HUES64 (cell line): ENCODE data around the gene NUP160.
"Not testable (repeated sequence)": the region's sequence is repeated elsewhere in the genome, so short reads cannot be mapped to it uniquely, and the experiment has no call there.

ENCODE experiments used
- H3K27ac ChIP-seq: 2 replicates; pipeline ENCODE4 v1.7.0; 2013; ENCODE audit warnings: low read depth, low read length, inconsistent platforms
- H3K27me3 ChIP-seq: 2 replicates; pipeline ENCODE4 v1.6.1; 2013; ENCODE audit warnings: mild to moderate bottlenecking, low read length; ENCODE audit not compliant: insufficient read depth
- H3K36me3 ChIP-seq: 2 replicates; pipeline ENCODE4 v1.6.1; 2013; ENCODE audit warnings: mild to moderate bottlenecking, low read length; ENCODE audit not compliant: insufficient read depth
- H3K4me1 ChIP-seq: 2 replicates; pipeline ENCODE4 v1.6.1; 2013; ENCODE audit warnings: mild to moderate bottlenecking, low read length, moderate library complexity; ENCODE audit not compliant: insufficient read depth
- H3K4me3 ChIP-seq: 2 replicates; pipeline ENCODE4 v1.5.1; 2013; ENCODE audit warnings: mild to moderate bottlenecking, low read length, moderate library complexity
- H3K9ac ChIP-seq: 2 replicates; pipeline ENCODE4 v1.6.1; 2013; ENCODE audit warnings: mild to moderate bottlenecking, low read depth, low read length
- H3K9me3 ChIP-seq: 2 replicates; pipeline ENCODE4 v1.6.1; 2013; ENCODE audit warnings: low read depth, low read length; ENCODE audit not compliant: insufficient read depth
- WGBS: fragments of 150-250, 120-280 bp; methylation state at CpG from one replicate; pipeline ENCODE4 v1.1.7; 2013; ENCODE audit warnings: missing lambda C conversion rate; 5-methylcytosine and 5-hydroxymethylcytosine counted together

Gene NUP160

GRCh38 chr11:47765086-47765485 lies 83.1 kb downstream of the NUP160 start:
- Histone ChIP-seq H3K9ac (peak overlapping the region; percentile 19; the same call in 1 of the 2 replicates), H3K27me3 (no peaks in the 10 kb centered on the region), H3K27ac (no peak overlapping the region), H3K9me3 (no peaks in the 10 kb centered on the region), H3K36me3 (peaks cover 50% of the 10 kb centered on the region), H3K4me1 (no peaks in the 10 kb centered on the region), H3K4me3 (peak overlapping the region; percentile 99)
- WGBS = 78% methylated on average over 1 of the region's 2 CpGs

DNA sequence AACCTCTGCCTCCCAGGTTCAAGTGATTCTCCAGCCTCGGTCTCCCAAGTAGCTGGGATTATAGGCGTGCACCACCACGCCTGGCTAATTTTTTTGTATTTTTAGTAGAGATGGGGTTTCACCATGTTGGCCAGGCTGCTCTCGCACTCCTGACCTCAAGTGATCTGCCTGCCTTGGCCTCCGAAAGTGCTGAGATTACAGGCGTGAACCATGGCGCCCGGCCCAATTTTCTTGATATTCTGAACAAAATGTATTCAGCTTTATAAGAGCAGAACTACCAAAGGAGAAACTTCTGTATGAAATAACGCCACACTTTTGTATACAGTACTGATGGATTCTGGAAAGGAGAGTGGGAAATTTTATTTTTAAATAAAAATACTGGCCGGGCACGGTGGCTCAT lies 88.9 kb downstream of the NUP160 start:
- H3K9me3 ChIP-seq, H3K4me1 ChIP-seq, H3K27ac ChIP-seq, H3K4me3 ChIP-seq, H3K9ac ChIP-seq, H3K27me3 ChIP-seq: not testable (repeated sequence)
- 91% methylated on average over 11 of the region's 11 CpGs for WGBS
- H3K36me3 ChIP-seq = peaks cover 89% of the 10 kb centered on the region

DNA sequence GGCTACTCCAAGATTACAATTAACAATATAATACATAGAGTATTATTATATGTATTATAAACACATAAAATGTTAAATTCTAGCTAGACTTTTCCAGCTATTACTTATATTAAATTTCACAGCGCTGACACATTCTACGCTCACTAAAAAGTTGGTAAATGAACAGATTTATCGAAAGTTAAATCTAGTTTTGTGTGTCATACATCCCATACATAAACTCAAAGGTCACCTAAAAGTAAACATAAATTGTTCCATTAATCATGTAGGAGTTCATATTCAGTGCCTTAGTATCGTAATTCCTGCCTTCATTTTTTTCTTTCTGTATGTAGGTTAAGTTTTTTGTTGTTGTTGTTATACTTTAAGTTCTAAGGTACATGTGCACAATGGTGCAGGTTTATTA lies 91.9 kb downstream of the NUP160 start:
- no peaks in the 10 kb centered on the region for H3K27me3 ChIP-seq
- WGBS = 100% methylated on average over 3 of the region's 4 CpGs
- H3K9ac ChIP-seq = no peak overlapping the region
- no peaks in the 10 kb centered on the region for H3K4me1 ChIP-seq
- no peak overlapping the region for H3K27ac ChIP-seq
- H3K4me3 ChIP-seq = no peak overlapping the region
- H3K36me3 ChIP-seq = peaks cover 91% of the 10 kb centered on the region
- H3K9me3 ChIP-seq = no peaks in the 10 kb centered on the region

GRCh38 chr11:47750725-47751124 lies 97.4 kb downstream of the NUP160 start:
- Histone ChIP-seq H3K27me3 (no peaks in the 10 kb centered on the region), H3K27ac (no peak overlapping the region), H3K9me3 (no peaks in the 10 kb centered on the region), H3K36me3 (peaks cover 94% of the 10 kb centered on the region), H3K4me1 (no peaks in the 10 kb centered on the region), H3K4me3 (no peak overlapping the region), H3K9ac (no peak overlapping the region)
- WGBS = 95% methylated on average over 4 of the region's 5 CpGs

DNA sequence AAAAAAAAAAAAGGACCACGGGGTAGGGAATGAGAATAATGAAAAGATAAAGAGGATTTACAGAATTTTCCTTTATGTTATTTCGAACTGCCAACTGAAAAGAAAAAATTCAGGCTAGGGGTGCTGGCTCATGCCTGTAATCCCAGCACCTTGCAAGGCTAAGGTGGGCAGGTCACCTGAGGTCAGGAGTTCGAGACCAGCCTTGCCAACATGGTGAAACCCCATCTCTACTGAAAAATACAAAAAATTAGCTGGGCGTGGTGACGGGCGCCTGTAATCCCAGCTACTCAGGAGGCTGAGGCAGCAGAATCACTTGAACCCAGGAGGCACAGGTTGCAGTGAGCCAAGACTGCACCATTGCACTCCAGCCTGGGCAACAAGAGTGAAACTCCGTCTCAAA lies 105.7 kb downstream of the NUP160 start:
- not testable (repeated sequence) for H3K27me3 ChIP-seq, H3K9ac ChIP-seq, H3K4me3 ChIP-seq, H3K9me3 ChIP-seq, H3K4me1 ChIP-seq, H3K27ac ChIP-seq
- H3K36me3 ChIP-seq = peaks cover 99% of the 10 kb centered on the region
- WGBS = 97% methylated on average over 6 of the region's 7 CpGs

DNA sequence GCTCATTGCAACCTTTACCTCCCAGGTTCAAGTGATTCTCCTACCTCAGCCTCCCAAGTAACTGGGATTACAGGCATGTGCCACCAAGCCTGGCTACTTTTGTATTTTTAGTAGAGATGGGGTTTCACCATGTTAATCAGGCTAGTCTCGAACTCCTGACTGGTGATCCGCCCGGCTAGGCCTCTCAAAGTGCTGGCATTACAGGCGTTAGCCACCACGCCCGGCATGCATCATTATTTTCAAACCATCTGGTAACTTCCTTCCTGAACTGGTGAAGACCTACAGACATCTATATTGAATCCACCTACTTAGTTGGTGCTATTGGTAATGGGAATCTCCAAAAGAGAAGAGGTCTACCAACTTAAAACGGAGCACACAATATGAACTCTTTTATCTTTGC lies 110.3 kb downstream of the NUP160 start:
- H3K36me3 ChIP-seq = peaks cover 98% of the 10 kb centered on the region
- H3K4me1 ChIP-seq, H3K27ac ChIP-seq, H3K4me3 ChIP-seq, H3K9ac ChIP-seq, H3K9me3 ChIP-seq, H3K27me3 ChIP-seq: not testable (repeated sequence)
- 78% methylated on average over 7 of the region's 7 CpGs for WGBS

DNA sequence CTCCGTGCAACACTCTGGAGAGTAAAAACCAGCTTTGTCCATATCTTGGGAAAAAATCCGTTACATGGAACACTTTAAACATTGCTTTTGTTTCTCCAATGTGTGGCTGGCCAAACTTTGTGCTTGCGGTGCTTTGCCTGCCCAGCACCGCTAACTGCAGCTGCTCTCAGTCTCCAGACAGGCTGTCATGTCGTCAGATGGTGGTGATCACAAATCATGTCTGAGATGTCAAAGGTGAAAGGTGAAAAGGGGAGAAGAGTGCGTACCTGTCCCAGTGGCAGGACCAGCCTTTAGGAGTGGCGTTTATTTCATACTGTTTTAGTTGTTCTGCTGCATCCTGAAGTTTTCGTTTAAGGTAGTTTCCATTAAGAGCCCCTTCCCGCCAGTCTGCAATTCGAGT lies 115.9 kb downstream of the NUP160 start:
- Histone ChIP-seq H3K9ac (no peak overlapping the region), H3K9me3 (no peaks in the 10 kb centered on the region), H3K27me3 (no peaks in the 10 kb centered on the region), H3K27ac (no peak overlapping the region), H3K36me3 (peaks cover 96% of the 10 kb centered on the region), H3K4me1 (no peaks in the 10 kb centered on the region), H3K4me3 (no peak overlapping the region)
- 96% methylated on average over 10 of the region's 10 CpGs for WGBS

DNA sequence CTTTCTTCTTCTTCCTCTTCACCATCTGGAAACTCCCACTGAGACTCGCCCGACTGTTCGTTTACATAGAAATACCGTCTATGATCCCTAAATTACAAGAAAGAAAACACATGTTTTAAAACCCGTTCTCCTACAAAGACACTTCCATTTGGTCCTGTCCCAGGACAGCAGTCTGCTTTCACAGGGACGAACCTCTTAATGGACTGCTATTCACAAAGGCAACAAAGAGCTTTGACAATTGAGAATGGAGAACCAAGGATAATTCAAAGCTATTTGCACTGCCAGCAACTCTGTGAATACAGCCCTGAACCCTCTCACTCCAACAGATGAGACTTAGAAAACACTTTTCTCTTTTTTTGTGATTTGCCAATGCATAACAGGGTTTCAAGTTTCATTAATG lies 116.7 kb downstream of the NUP160 start:
- Histone ChIP-seq H3K9me3 (no peaks in the 10 kb centered on the region), H3K4me1 (no peaks in the 10 kb centered on the region), H3K36me3 (peaks cover 96% of the 10 kb centered on the region), H3K27ac (no peak overlapping the region), H3K27me3 (no peaks in the 10 kb centered on the region), H3K4me3 (no peak overlapping the region), H3K9ac (no peak overlapping the region)
- 94% methylated on average over 6 of the region's 6 CpGs for WGBS
